Measurements from ENCODE around the gene CLDN16.

DNA sequence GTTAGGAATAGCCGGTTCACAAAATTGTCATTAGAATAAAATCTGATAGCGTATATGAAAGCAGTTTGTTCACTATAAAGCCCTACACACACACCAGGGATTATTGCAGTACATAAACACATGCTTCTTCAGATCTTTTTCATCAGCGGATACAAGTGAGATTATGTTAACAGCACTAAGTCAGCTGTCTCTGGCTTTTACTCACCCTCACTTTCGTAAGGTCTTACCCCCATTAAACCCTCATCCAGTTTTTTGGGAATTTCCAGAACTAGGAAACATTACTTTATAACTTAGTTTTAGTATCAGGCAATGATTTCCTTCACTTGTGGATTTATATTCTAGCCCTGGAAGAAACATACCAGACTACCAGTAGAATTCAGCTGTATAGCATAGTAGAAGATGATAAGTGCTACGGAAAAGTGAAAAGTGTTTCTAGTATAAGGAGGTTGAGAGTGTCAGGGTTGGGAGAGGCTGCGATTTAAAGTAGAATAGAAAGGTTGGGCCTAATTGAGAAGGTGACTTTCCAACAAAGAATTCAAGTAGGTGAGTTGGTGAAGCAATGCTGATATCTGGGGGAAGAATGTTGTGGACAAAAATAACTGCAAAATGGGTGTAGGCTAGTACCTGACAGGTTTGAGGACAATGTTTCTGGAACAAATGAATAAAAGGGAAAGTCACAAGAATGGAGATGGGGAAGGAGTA, 39.0 kb downstream of the CLDN16 start:
- TF ChIP-seq, protein P1, sequence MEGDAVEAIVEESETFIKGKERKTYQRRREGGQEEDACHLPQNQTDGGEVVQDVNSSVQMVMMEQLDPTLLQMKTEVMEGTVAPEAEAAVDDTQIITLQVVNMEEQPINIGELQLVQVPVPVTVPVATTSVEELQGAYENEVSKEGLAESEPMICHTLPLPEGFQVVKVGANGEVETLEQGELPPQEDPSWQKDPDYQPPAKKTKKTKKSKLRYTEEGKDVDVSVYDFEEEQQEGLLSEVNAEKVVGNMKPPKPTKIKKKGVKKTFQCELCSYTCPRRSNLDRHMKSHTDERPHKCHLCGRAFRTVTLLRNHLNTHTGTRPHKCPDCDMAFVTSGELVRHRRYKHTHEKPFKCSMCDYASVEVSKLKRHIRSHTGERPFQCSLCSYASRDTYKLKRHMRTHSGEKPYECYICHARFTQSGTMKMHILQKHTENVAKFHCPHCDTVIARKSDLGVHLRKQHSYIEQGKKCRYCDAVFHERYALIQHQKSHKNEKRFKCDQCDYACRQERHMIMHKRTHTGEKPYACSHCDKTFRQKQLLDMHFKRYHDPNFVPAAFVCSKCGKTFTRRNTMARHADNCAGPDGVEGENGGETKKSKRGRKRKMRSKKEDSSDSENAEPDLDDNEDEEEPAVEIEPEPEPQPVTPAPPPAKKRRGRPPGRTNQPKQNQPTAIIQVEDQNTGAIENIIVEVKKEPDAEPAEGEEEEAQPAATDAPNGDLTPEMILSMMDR (conservative IDR thresholded peaks at IDR 0.05; ENCODE audit: low read depth, low read length), result no peak
- TF ChIP-seq, protein P2, sequence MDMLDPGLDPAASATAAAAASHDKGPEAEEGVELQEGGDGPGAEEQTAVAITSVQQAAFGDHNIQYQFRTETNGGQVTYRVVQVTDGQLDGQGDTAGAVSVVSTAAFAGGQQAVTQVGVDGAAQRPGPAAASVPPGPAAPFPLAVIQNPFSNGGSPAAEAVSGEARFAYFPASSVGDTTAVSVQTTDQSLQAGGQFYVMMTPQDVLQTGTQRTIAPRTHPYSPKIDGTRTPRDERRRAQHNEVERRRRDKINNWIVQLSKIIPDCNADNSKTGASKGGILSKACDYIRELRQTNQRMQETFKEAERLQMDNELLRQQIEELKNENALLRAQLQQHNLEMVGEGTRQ (IDR thresholded peaks at IDR 0.05; ENCODE audit: low read depth, low read length), result no peak
